ENCODE results near the gene PGA5.
"Not testable (repeated sequence)": the region's sequence is repeated elsewhere in the genome, so short reads cannot be mapped to it uniquely, and the experiment has no call there.

Gene PGA5

GRCh38 chr11:61240875-61241274 is at the start of gene PGA5:
PGA5 (plus strand) TSS chr11:61241175; CDS start chr11:61241227, 52 bp downstream.
- not testable (repeated sequence) for DNase-seq (ENCODE audit: low read depth in 2 of 2)

GRCh38 chr11:61193596-61193995 is 47.4 kb upstream of the PGA5 start:
- DNase-seq (ENCODE audit: low read depth in 2 of 2) = no peak

GRCh38 chr11:61194169-61194671 is 46.8 kb upstream of the PGA5 start:
- no peak for DNase-seq (ENCODE audit: low read depth in 2 of 2)

GRCh38 chr11:61194981-61195695 is 45.8 kb upstream of the PGA5 start:
- DNase-seq (ENCODE audit: low read depth in 2 of 2) = no peak

DNA sequence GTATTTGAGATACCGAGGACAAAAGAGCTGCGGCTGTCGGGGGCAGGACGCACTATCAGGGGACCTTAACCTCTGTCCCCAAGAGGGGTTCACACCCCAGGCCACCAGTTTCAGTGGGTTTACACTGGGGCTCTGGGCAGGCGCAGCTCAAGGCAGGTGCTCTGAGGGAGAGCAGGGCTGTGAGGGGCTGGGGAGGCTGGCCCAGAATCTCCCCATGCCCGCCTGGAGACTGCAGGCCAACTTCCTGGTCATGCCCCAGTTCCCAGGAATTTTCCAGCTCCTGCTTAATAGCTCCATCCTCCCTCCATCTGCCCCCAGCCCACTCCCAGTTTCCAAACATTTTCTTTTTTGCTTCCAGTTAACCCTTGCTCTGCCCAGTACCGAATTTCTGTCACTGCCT is 45.3 kb upstream of the PGA5 start:
- no peak for DNase-seq (ENCODE audit: low read depth in 2 of 2)

DNA sequence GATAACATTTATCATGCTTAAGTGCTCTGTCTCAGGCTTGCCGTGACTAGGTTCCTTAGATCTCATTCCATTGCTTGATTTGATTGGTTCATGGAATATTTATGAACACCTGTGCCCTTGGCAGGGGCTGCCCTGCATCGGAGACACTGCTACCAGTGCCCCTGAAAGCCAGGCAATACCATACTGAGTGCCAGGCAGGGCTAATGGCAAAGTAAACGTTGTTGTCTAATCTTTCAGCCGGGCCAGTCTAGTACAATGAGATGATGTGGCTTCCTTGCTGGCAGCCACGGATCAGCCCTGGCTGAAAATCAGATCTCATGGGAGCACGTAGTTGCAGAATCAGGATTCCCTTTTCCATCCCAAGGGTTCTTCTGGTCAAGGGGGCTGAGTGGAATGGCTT is 42.6 kb upstream of the PGA5 start:
- DNase-seq (ENCODE audit: low read depth in 2 of 2) = no peak

DNA sequence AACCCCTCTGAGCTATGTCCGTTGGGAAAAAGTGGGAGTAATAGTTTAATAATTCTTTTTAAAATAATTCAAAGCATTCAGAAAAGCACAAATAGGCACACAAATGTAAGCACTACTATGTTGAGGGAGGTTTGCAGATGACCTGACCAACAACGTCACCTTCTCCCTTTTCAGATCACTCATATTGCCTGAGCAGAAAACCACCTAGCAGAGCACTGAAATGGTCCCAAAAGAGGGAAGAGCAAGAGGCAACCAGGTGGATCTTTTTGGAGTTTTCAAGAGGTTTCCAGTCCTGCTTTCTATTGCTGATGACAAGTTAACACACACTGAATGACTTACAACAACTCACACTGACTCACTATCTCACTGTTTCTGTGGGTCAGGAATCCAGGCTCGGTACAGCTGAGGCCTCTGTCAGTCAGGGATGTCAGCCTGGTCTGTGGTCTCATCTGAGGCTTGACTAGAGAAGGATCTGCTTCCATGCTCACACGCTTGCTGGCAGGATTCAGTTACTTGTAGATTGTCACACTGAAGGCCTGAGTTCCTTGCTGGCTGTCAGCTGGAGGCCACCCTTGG is 41.9 kb upstream of the PGA5 start:
- DNase-seq (ENCODE audit: low read depth in 2 of 2) = no peak

GRCh38 chr11:61201476-61201875 is 39.5 kb upstream of the PGA5 start:
- no peak for DNase-seq (ENCODE audit: low read depth in 2 of 2)

DNA sequence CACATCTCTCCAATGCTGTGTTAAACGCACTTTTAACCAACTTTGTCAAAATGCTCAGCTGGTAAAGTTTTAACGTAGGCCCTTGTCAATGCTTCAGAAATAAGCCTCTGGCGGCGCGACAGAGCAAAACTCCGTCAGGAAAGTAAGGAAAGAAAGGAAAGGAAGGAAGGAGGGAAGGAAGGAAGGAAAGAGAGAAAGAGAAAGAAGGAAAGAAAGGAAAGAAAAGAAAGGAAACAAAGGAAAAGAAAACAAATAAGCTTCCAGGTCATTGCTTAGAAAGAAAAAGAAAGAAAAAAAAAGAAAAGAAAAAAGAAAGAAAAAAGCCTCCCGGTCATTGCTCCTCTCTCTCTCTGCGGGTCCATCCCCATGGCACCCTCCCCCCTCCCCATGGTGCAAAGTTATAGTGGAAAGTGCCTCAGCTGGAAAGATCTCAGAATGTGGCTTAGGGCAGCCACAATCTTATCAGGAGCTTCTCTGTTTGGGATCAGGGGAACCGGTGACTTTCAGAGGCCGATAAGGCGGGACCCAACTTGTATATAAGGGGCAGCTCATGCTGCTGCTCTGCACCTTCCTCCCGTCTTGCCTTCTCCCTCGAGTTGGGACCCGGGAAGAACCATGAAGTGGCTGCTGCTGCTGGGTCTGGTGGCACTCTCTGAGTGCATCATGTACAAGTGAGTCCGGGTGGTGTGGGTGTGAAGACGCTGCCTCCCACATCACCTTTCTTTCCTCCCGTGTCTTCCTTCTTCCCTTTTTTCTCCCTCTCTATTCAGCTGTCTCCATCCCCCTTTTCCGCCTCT is 37.8 kb upstream of the PGA5 start, which contains the start of gene PGA3:
PGA3 (plus strand) TSS at position 566 of the 797 bp plus-strand sequence; CDS start at position 616, 50 bp downstream.
- DNase-seq (ENCODE audit: low read depth in 2 of 2) = not testable (repeated sequence)

GRCh38 chr11:61203873-61204272 is 37.1 kb upstream of the PGA5 start:
- DNase-seq (ENCODE audit: low read depth in 2 of 2) = not testable (repeated sequence)

DNA sequence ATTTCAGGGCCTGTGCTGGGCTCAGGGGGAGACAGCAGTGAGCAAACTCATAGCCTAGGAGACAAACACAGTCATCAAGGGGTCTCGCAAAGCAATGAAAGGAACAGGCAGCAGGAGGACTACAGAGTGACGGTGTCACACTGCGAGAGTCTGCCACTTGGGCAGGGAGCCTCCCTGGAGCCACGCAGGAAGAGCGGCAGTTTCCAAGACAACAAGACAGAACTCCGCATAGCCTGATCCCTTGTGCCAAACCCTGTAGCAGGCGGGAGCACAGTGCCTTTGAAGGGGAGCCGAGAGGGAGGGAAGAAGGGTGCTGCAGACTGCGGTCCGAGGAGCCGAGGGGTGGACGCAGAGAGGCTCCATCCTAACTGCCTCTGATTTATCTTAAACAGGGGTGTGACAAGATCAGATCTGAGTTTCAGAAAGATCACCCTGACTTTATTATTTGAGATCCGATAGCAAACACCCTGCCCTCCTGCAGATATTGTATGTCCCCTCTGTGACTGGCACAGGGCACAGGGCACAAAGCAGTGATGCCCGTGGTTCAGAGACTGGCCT is 36.4 kb upstream of the PGA5 start:
- DNase-seq (ENCODE audit: low read depth in 2 of 2) = not testable (repeated sequence)

DNA sequence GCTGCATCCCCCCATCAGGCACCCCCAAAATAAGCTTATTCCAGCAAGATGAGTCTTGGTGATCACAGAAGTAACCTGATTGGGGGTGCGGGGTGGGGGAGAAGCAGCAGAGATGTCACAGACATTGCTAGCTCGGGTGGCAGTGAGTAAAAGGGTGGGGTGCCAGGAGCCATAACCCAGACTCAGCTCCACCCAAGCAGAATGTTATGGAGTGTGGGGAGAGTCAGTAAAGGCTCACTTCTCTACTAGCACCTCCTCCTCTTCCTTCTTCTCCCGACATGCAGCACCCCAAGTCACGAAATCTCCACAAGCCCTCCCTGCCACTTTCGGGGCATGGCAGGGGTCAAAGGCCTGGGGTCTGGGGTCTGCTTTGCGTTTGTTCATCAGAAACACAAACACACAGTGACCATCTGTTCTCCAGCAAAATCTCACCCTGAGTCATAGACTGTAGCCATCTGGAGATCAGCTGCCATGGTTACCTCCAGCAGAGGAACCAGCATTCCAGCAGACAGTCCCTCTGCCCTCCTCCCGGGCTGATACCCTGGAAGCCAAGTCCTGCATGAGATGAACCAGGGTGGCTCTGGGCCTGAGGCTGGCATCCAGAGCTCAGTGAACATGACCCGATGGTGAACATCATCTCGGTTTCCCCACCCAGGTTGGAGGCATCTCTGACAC is 33.2 kb upstream of the PGA5 start:
- not testable (repeated sequence) for DNase-seq (ENCODE audit: low read depth in 2 of 2)

GRCh38 chr11:61210629-61211028 is 30.3 kb upstream of the PGA5 start:
- DNase-seq (ENCODE audit: low read depth in 2 of 2) = not testable (repeated sequence)

DNA sequence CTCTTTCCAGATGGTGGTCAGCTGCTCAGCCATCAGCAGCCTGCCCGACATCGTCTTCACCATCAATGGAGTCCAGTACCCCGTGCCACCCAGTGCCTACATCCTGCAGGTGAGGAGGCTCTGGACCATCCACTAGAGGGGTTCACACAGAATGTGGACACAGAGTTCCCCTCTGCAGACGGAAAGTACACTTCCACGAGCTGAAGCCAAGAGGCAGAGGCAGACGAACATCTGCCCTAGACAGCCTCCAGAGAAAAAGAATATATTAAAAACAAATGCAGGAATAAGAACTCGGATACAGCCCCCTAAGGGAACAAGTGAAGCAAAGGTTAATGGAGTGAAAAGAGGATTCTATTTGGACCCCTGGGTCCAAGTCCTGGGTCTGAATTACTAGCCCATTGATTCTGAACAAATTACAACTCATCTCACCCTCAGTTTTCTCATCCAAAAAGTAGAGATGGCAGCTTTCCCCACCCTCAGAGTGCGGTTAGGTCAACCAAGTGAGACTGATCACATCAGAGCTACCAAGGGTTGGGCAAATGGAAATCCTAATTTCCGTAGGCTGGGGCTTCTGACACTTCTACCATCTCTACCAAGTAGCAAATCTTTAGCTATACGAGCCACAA is 29.5 kb upstream of the PGA5 start:
- not testable (repeated sequence) for DNase-seq (ENCODE audit: low read depth in 2 of 2)

GRCh38 chr11:61212202-61212601 is 28.8 kb upstream of the PGA5 start:
- not testable (repeated sequence) for DNase-seq (ENCODE audit: low read depth in 2 of 2)

DNA sequence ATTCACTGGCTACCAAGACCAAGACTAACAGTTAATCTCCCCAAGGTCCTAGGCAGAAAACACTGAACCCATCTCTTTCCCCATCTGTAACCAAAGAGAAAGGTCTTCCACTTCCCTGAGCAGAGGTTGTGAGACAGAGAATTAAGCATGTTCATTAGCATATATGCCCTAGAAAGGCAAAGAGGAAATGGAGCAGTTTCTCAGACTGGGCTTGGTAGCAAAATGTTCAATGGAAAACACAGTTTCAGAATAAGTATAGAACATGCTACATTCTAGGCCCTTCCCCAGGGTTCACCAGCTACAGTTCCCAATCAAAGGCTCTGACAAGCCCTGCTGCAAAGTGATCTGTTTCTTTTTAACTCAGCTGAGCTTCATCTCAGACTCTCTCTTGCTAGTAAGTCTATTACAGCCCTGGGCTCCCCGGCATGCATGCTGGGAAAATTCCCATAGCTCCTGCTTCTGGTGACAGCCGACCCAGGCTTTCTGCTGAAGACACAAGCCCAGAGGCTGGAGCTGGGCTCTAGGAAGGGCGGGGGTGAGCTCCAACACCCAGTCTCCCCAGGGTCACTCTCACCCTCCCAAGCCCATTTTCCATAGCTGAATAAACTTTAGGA is 27.2 kb upstream of the PGA5 start:
- DNase-seq (ENCODE audit: low read depth in 2 of 2) = not testable (repeated sequence)

GRCh38 chr11:61218306-61218705 is 22.7 kb upstream of the PGA5 start:
- not testable (repeated sequence) for DNase-seq (ENCODE audit: low read depth in 2 of 2)

GRCh38 chr11:61219016-61219415 is 22.0 kb upstream of the PGA5 start:
- not testable (repeated sequence) for DNase-seq (ENCODE audit: low read depth in 2 of 2)

- not testable (repeated sequence) for DNase-seq (ENCODE audit: low read depth in 2 of 2)
Measured at GRCh38 chr11:61222047-61222446, 18.9 kb upstream of the PGA5 start, which contains the start of gene PGA4. PGA4 (plus strand) TSS chr11:61222347; CDS start chr11:61222401, 54 bp downstream.

- DNase-seq (ENCODE audit: low read depth in 2 of 2) = not testable (repeated sequence)
Measured at GRCh38 chr11:61222692-61223091, 18.3 kb upstream of the PGA5 start.
